Measurements from ENCODE around the gene CRYBG2. TPM values are rescaled to one million over a fixed set of nuclear protein-coding genes. Genes with fewer than 3 reads are reported as not detected.

Gene CRYBG2
- total and polyA plus RNA-seq, 10 of the 15 experiments (the other 5 are each of a cell fraction or from before 2014, with no cell fraction given): 0.03 to 1.2 (median 0.11) TPM; not detected in 4

DNA sequence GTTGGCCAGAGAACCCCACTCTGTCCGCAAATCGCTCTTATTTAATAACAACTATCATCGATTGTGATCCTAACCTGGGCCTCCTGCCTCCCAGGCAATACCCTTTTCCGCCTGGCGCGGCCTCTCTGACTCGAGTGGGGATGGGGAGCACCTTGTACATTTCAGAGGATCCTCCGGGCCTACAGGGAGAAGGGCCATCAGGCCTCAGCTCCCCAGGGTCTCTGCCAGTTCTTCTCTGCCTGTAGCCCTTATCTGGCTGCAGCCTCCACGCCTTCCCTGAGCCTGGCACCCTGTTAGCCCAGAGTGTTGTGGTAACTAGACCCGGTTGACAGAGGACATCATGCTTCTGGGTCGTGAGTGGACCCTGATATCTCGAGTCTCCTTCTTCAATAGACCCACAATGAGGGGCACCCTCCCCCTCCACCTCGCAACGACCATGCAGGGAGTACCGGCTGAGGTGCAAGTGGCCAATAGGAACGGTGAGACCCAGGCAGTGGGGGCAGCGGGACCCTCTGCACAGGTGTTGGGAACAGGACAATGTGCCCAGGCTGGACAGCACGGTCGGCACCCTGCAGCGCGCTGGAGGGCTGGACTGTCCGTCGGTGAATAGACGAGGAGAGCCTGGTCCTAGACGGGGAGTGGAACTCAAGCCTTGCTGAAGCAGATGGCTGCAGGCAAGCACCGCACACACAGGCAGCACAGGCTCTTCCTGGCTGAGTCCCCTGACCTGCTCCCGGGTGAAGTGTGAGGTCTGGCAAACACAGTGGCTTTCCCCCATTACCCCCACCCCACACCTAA lies 7.1 kb upstream of the CRYBG2 start (continued):
- TF ChIP-seq BMI1 (IDR thresholded peaks at IDR 0.05; ENCODE audit: borderline replicate concordance): no peak
- TF ChIP-seq TCF7 (IDR thresholded peaks at IDR 0.05; ENCODE audit: borderline replicate concordance): no peak
- TF ChIP-seq MEF2B (IDR thresholded peaks at IDR 0.05; ENCODE audit: partially characterized antibody, poor library complexity, severe bottlenecking): no peak
- TF ChIP-seq SUZ12 (IDR thresholded peaks at IDR 0.05; ENCODE audit: unreplicated experiment): no peak
- TF ChIP-seq ZBED1 (IDR thresholded peaks at IDR 0.05; ENCODE audit: borderline replicate concordance): no peak
- no peak for TF ChIP-seq RUNX3 (IDR thresholded peaks at IDR 0.05; ENCODE audit: low read length)
- TF ChIP-seq IKZF2 (IDR thresholded peaks at IDR 0.05): no peak
- no peak for TF ChIP-seq SMAD1 (IDR thresholded peaks at IDR 0.05; ENCODE audit: low read depth, partially characterized antibody)
- TF ChIP-seq TCF3 (IDR thresholded peaks at IDR 0.05; ENCODE audit: borderline replicate concordance, insufficient read depth, low read depth, low read length): no peak
- TF ChIP-seq, protein P1, sequence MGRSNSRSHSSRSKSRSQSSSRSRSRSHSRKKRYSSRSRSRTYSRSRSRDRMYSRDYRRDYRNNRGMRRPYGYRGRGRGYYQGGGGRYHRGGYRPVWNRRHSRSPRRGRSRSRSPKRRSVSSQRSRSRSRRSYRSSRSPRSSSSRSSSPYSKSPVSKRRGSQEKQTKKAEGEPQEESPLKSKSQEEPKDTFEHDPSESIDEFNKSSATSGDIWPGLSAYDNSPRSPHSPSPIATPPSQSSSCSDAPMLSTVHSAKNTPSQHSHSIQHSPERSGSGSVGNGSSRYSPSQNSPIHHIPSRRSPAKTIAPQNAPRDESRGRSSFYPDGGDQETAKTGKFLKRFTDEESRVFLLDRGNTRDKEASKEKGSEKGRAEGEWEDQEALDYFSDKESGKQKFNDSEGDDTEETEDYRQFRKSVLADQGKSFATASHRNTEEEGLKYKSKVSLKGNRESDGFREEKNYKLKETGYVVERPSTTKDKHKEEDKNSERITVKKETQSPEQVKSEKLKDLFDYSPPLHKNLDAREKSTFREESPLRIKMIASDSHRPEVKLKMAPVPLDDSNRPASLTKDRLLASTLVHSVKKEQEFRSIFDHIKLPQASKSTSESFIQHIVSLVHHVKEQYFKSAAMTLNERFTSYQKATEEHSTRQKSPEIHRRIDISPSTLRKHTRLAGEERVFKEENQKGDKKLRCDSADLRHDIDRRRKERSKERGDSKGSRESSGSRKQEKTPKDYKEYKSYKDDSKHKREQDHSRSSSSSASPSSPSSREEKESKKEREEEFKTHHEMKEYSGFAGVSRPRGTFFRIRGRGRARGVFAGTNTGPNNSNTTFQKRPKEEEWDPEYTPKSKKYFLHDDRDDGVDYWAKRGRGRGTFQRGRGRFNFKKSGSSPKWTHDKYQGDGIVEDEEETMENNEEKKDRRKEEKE (IDR thresholded peaks at IDR 0.05): no peak

All from GM12878 (cell line).